Gastroesophageal sphincter (tissue), 4 donors: ENCODE results near the gene HS6ST3. TPM values are rescaled to one million over a fixed set of nuclear protein-coding genes. Genes with fewer than 3 reads are reported as not detected.

ENCODE experiments used
- ATAC-seq: fragments of 150-250 bp; one replicate; pipeline ENCODE4 v1.9.1; 2016; ENCODE audit warnings: mild to moderate bottlenecking, moderate library complexity
- H3K27ac ChIP-seq, 4 donors: fragments of 200-600 bp; sonication (generic) in 3 of 4; 1 replicate in 3 of 4; 2 replicates in 1 of 4; pipeline ENCODE4 v1.5.1; 2016 to 2019
- H3K27me3 ChIP-seq: fragments of 200-600 bp; sonication (generic); one replicate; pipeline ENCODE4 v1.5.1; 2019
- H3K36me3 ChIP-seq, 2 donors: fragments of 200-600 bp; sonication (generic); one replicate each; pipeline ENCODE4 v1.5.1; 2019; ENCODE audit warnings: control low read depth in 1 of 2
- H3K4me1 ChIP-seq, 3 donors: fragments of 200-600 bp; sonication (generic); 1 replicate in 2 of 3; 2 replicates in 1 of 3; pipeline ENCODE4 v1.5.1; 2016 to 2019; ENCODE audit warnings: control low read depth in 2 of 3
- H3K4me3 ChIP-seq, 2 donors: fragments of 200-600 bp; sonication (generic); one replicate each; pipeline ENCODE4 v1.5.1; 2019; ENCODE audit warnings: mild to moderate bottlenecking in 1 of 2, moderate library complexity in 1 of 2
- H3K9me3 ChIP-seq, 3 donors: fragments of 200-600 bp; sonication (generic); one replicate each; pipeline ENCODE4 v1.5.1; 2017 to 2019; ENCODE audit warnings: control low read depth in 2 of 3
- CTCF ChIP-seq, 4 experiments: fragments of 200-600 bp in 2 of 4; fragments of 450-650 bp in 2 of 4; sonication (generic) in 1 of 4; IDR thresholded peaks; one replicate each; pipeline ENCODE4 v1.5.1; 2017 to 2019; ENCODE audit warnings: antibody characterized with exemption in 4 of 4, mild to moderate bottlenecking in 2 of 4, moderate library complexity in 2 of 4
- EP300 ChIP-seq: sonication (generic); formaldehyde crosslinking; IDR thresholded peaks from one replicate; pipeline ENCODE4 v1.6.1; 2017; ENCODE audit warnings: antibody characterized with exemption, mild to moderate bottlenecking
- POLR2A ChIP-seq, 2 donors: fragments of 450-650 bp; IDR thresholded peaks; one replicate each; pipeline ENCODE4 v1.6.1; 2017; ENCODE audit warnings: antibody characterized with exemption in 2 of 2, mild to moderate bottlenecking in 2 of 2, moderate library complexity in 1 of 2
- POLR2AphosphoS5 ChIP-seq: sonication (generic); formaldehyde crosslinking; IDR thresholded peaks from one replicate; pipeline ENCODE4 v1.6.1; 2017; ENCODE audit warnings: antibody characterized with exemption
- WGBS, 2 donors: methylation state at CpG; one replicate each; pipeline ENCODE4 v1.1.5; 2018; ENCODE audit warnings: low coverage in 1 of 2; 5-methylcytosine and 5-hydroxymethylcytosine counted together
- total RNA-seq, 4 donors: library from RNA; depleted of rRNA; stranded (reverse); fragments of >200 nt; gene quantifications; one replicate each; pipeline ENCODE4 v1.1.0, GENCODE V29; 2016

HS6ST3 gene
- total RNA-seq, 4 donors from 2014 or later, result 3.4 to 13.2 (median 5.2) TPM

GRCh38 chr13:96426167-96426566 is 336.3 kb downstream of the HS6ST3 start:
- H3K4me1 ChIP-seq, result no peaks in the 10 kb centered on the region
- no peak for ATAC-seq

GRCh38 chr13:96428911-96429310 is 339.0 kb downstream of the HS6ST3 start:
- Histone ChIP-seq H3K36me3 (no peaks in the 10 kb centered on the region), H3K27me3 (no peaks in the 10 kb centered on the region), H3K4me3 (no peak overlapping the region), H3K4me1 (no peaks in the 10 kb centered on the region), H3K27ac (no peak overlapping the region), H3K9me3 (no peaks in the 10 kb centered on the region)
- TF ChIP-seq EP300, result no peak
- no peak for TF ChIP-seq CTCF (IDR thresholded peaks at IDR 0.05)
- no peak for TF ChIP-seq POLR2AphosphoS5
- TF ChIP-seq POLR2A (IDR thresholded peaks at IDR 0.05), result no peak
- ATAC-seq, result no peak
- WGBS, 2 donors, result 48 to 70% methylated on average over 5 of the region's 5 CpGs

More at GRCh38 chr13:96426167-96426566, 336.3 kb downstream of the HS6ST3 start:
- no peak overlapping the region for H3K27ac ChIP-seq
- WGBS, 2 donors, result 85 to 88% methylated on average over 3 of the region's 3 CpGs
- H3K27me3 ChIP-seq, result no peaks in the 10 kb centered on the region
- TF ChIP-seq CTCF (IDR thresholded peaks at IDR 0.05) (no peak), EP300 (no peak), POLR2A (IDR thresholded peaks at IDR 0.05) (no peak), POLR2AphosphoS5 (no peak)
- H3K36me3 ChIP-seq, result no peaks in the 10 kb centered on the region
- no peak overlapping the region for H3K4me3 ChIP-seq
- H3K9me3 ChIP-seq, result no peaks in the 10 kb centered on the region

- Histone ChIP-seq H3K36me3 (no peaks in the 10 kb centered on the region), H3K27me3 (no peaks in the 10 kb centered on the region), H3K9me3 (no peaks in the 10 kb centered on the region), H3K4me1 (no peaks in the 10 kb centered on the region), H3K4me3 (no peak overlapping the region), H3K27ac (no peak overlapping the region)
- WGBS, 2 donors, result 40 to 100% methylated on average over 1 to 4 of the region's 5 CpGs
- ATAC-seq, result no peak
- TF ChIP-seq POLR2AphosphoS5 (no peak), EP300 (no peak), POLR2A (IDR thresholded peaks at IDR 0.05) (no peak), CTCF (IDR thresholded peaks at IDR 0.05) (no peak)
These were observed 341.2 kb downstream of the HS6ST3 start for GRCh38 chr13:96431044-96431581.

- Histone ChIP-seq H3K36me3 (no peaks in the 10 kb centered on the region), H3K4me1 (no peaks in the 10 kb centered on the region), H3K9me3 (no peaks in the 10 kb centered on the region), H3K27me3 (no peaks in the 10 kb centered on the region), H3K4me3 (no peak overlapping the region), H3K27ac (no peak overlapping the region)
- TF ChIP-seq POLR2AphosphoS5 (no peak), CTCF (IDR thresholded peaks at IDR 0.05) (no peak), EP300 (no peak), POLR2A (IDR thresholded peaks at IDR 0.05) (no peak)
- 29 to 73% methylated on average over 1 to 3 of the region's 3 CpGs for WGBS, 2 donors
- no peak for ATAC-seq
These were observed 354.8 kb downstream of the HS6ST3 start for GRCh38 chr13:96444676-96445075.

- H3K4me3 ChIP-seq, result no peak overlapping the region
- 67 to 86% methylated on average over 1 of the region's 1 CpG for WGBS, 2 donors
- no peak for TF ChIP-seq POLR2AphosphoS5
- TF ChIP-seq EP300, result no peak
- no peak for TF ChIP-seq CTCF (IDR thresholded peaks at IDR 0.05)
- no peak for TF ChIP-seq POLR2A (IDR thresholded peaks at IDR 0.05)
- ATAC-seq, result no peak
- no peaks in the 10 kb centered on the region for H3K36me3 ChIP-seq
- H3K9me3 ChIP-seq, result no peaks in the 10 kb centered on the region
- no peaks in the 10 kb centered on the region for H3K27me3 ChIP-seq
- H3K4me1 ChIP-seq, result no peaks in the 10 kb centered on the region
- H3K27ac ChIP-seq, result no peak overlapping the region
These were observed 360.0 kb downstream of the HS6ST3 start for GRCh38 chr13:96449920-96450319.
